ENCODE data around the gene UGT2B28. TPM values are rescaled to one million over a fixed set of nuclear protein-coding genes. Genes with fewer than 3 reads are reported as not detected.
"Not testable (repeated sequence)": the region's sequence is repeated elsewhere in the genome, so short reads cannot be mapped to it uniquely, and the experiment has no call there.

UGT2B28 gene
- polyA plus RNA-seq (2013, experiment 1 of 2) = not detected
- polyA plus RNA-seq (2013, experiment 2 of 2) = not detected

- WGBS = 100% methylated on average over 3 of the region's 4 CpGs
- not testable (repeated sequence) for H3K36me3 ChIP-seq (ENCODE audit: insufficient read depth, low read length); H3K27ac ChIP-seq (ENCODE audit: low read depth, low read length); H3K27me3 ChIP-seq (ENCODE audit: insufficient read depth, low read length); H3K9ac ChIP-seq (ENCODE audit: low read depth, low read length); H3K9me3 ChIP-seq (ENCODE audit: insufficient read depth, low read depth, low read length); H3K4me3 ChIP-seq (ENCODE audit: low read length); H3K4me1 ChIP-seq (ENCODE audit: insufficient read depth, low read length)
These were observed at the start of gene UGT2B28 for GRCh38 chr4:69280081-69280480. Gene UGT2B28 (plus strand): TSS chr4:69280475. CDS start chr4:69280501, 26 bp downstream.

- WGBS = no CpG with 5 or more reads among the region's 2 CpGs
- H3K27me3 ChIP-seq (ENCODE audit: insufficient read depth, low read length) = no peaks in the 10 kb centered on the region
- no peaks in the 10 kb centered on the region for H3K36me3 ChIP-seq (ENCODE audit: insufficient read depth, low read length)
- H3K4me3 ChIP-seq (ENCODE audit: low read length) = no peak overlapping the region
- H3K27ac ChIP-seq (ENCODE audit: low read depth, low read length) = no peak overlapping the region
- H3K9me3 ChIP-seq (ENCODE audit: insufficient read depth, low read depth, low read length) = no peaks in the 10 kb centered on the region; the same call in 1 of the 2 replicates
- H3K4me1 ChIP-seq (ENCODE audit: insufficient read depth, low read length) = no peaks in the 10 kb centered on the region
- no peak overlapping the region for H3K9ac ChIP-seq (ENCODE audit: low read depth, low read length)
These were observed 41.2 kb upstream of the UGT2B28 start for GRCh38 chr4:69239092-69239491.

GRCh38 chr4:69239557-69240168 is 40.6 kb upstream of the UGT2B28 start:
- H3K9ac ChIP-seq (ENCODE audit: low read depth, low read length) = no peak overlapping the region
- no peaks in the 10 kb centered on the region; the same call in 1 of the 2 replicates for H3K9me3 ChIP-seq (ENCODE audit: insufficient read depth, low read depth, low read length)
- 91% methylated on average over 6 of the region's 6 CpGs for WGBS
- H3K36me3 ChIP-seq (ENCODE audit: insufficient read depth, low read length) = no peaks in the 10 kb centered on the region
- no peaks in the 10 kb centered on the region for H3K4me1 ChIP-seq (ENCODE audit: insufficient read depth, low read length)
- H3K27me3 ChIP-seq (ENCODE audit: insufficient read depth, low read length) = no peaks in the 10 kb centered on the region
- no peak overlapping the region for H3K4me3 ChIP-seq (ENCODE audit: low read length)
- no peak overlapping the region for H3K27ac ChIP-seq (ENCODE audit: low read depth, low read length)

- WGBS = 89% methylated on average over 1 of the region's 3 CpGs
- H3K4me3 ChIP-seq (ENCODE audit: low read length); H3K27ac ChIP-seq (ENCODE audit: low read depth, low read length); H3K4me1 ChIP-seq (ENCODE audit: insufficient read depth, low read length); H3K36me3 ChIP-seq (ENCODE audit: insufficient read depth, low read length); H3K9ac ChIP-seq (ENCODE audit: low read depth, low read length); H3K9me3 ChIP-seq (ENCODE audit: insufficient read depth, low read depth, low read length); H3K27me3 ChIP-seq (ENCODE audit: insufficient read depth, low read length): not testable (repeated sequence)
These were observed 39.5 kb upstream of the UGT2B28 start for GRCh38 chr4:69240787-69241186.

- not testable (repeated sequence) for H3K4me3 ChIP-seq (ENCODE audit: low read length); H3K4me1 ChIP-seq (ENCODE audit: insufficient read depth, low read length); H3K9ac ChIP-seq (ENCODE audit: low read depth, low read length); H3K27ac ChIP-seq (ENCODE audit: low read depth, low read length); H3K9me3 ChIP-seq (ENCODE audit: insufficient read depth, low read depth, low read length); H3K27me3 ChIP-seq (ENCODE audit: insufficient read depth, low read length); H3K36me3 ChIP-seq (ENCODE audit: insufficient read depth, low read length)
- 97% methylated on average over 2 of the region's 2 CpGs for WGBS
These were observed 38.5 kb upstream of the UGT2B28 start for GRCh38 chr4:69241746-69242145.

- H3K9ac ChIP-seq (ENCODE audit: low read depth, low read length); H3K36me3 ChIP-seq (ENCODE audit: insufficient read depth, low read length); H3K4me1 ChIP-seq (ENCODE audit: insufficient read depth, low read length); H3K27me3 ChIP-seq (ENCODE audit: insufficient read depth, low read length); H3K4me3 ChIP-seq (ENCODE audit: low read length); H3K9me3 ChIP-seq (ENCODE audit: insufficient read depth, low read depth, low read length); H3K27ac ChIP-seq (ENCODE audit: low read depth, low read length): not testable (repeated sequence)
- 95% methylated on average over 3 of the region's 3 CpGs for WGBS
These were observed 37.6 kb upstream of the UGT2B28 start for GRCh38 chr4:69242562-69243240.

GRCh38 chr4:69250884-69251283 is 29.4 kb upstream of the UGT2B28 start:
- not testable (repeated sequence) for H3K36me3 ChIP-seq (ENCODE audit: insufficient read depth, low read length); H3K9ac ChIP-seq (ENCODE audit: low read depth, low read length); H3K27ac ChIP-seq (ENCODE audit: low read depth, low read length); H3K4me1 ChIP-seq (ENCODE audit: insufficient read depth, low read length); H3K4me3 ChIP-seq (ENCODE audit: low read length); H3K27me3 ChIP-seq (ENCODE audit: insufficient read depth, low read length); H3K9me3 ChIP-seq (ENCODE audit: insufficient read depth, low read depth, low read length)
- 88% methylated on average over 1 of the region's 2 CpGs for WGBS

- not testable (repeated sequence) for H3K9me3 ChIP-seq (ENCODE audit: insufficient read depth, low read depth, low read length); H3K9ac ChIP-seq (ENCODE audit: low read depth, low read length); H3K36me3 ChIP-seq (ENCODE audit: insufficient read depth, low read length); H3K27me3 ChIP-seq (ENCODE audit: insufficient read depth, low read length); H3K4me1 ChIP-seq (ENCODE audit: insufficient read depth, low read length); H3K4me3 ChIP-seq (ENCODE audit: low read length); H3K27ac ChIP-seq (ENCODE audit: low read depth, low read length)
- WGBS = 100% methylated on average over 2 of the region's 3 CpGs
These were observed 27.0 kb upstream of the UGT2B28 start for GRCh38 chr4:69253147-69253772.

- not testable (repeated sequence) for H3K4me1 ChIP-seq (ENCODE audit: insufficient read depth, low read length); H3K9ac ChIP-seq (ENCODE audit: low read depth, low read length); H3K27ac ChIP-seq (ENCODE audit: low read depth, low read length); H3K36me3 ChIP-seq (ENCODE audit: insufficient read depth, low read length); H3K4me3 ChIP-seq (ENCODE audit: low read length); H3K27me3 ChIP-seq (ENCODE audit: insufficient read depth, low read length); H3K9me3 ChIP-seq (ENCODE audit: insufficient read depth, low read depth, low read length)
- 97% methylated on average over 7 of the region's 7 CpGs for WGBS
These were observed 11.7 kb upstream of the UGT2B28 start for GRCh38 chr4:69268612-69269011.

- H3K4me1 ChIP-seq (ENCODE audit: insufficient read depth, low read length); H3K9me3 ChIP-seq (ENCODE audit: insufficient read depth, low read depth, low read length); H3K27me3 ChIP-seq (ENCODE audit: insufficient read depth, low read length); H3K9ac ChIP-seq (ENCODE audit: low read depth, low read length); H3K27ac ChIP-seq (ENCODE audit: low read depth, low read length); H3K4me3 ChIP-seq (ENCODE audit: low read length); H3K36me3 ChIP-seq (ENCODE audit: insufficient read depth, low read length): not testable (repeated sequence)
- WGBS = 95% methylated on average over 4 of the region's 4 CpGs
These were observed 16.1 kb downstream of the UGT2B28 start for GRCh38 chr4:69296356-69296755.

GRCh38 chr4:69308426-69309033 is 28.3 kb downstream of the UGT2B28 start:
- H3K27me3 ChIP-seq (ENCODE audit: insufficient read depth, low read length); H3K9ac ChIP-seq (ENCODE audit: low read depth, low read length); H3K9me3 ChIP-seq (ENCODE audit: insufficient read depth, low read depth, low read length); H3K4me3 ChIP-seq (ENCODE audit: low read length); H3K27ac ChIP-seq (ENCODE audit: low read depth, low read length); H3K4me1 ChIP-seq (ENCODE audit: insufficient read depth, low read length); H3K36me3 ChIP-seq (ENCODE audit: insufficient read depth, low read length): not testable (repeated sequence)
- WGBS = 90% methylated on average over 5 of the region's 5 CpGs

Data from HUES64 (cell line).